ENCODE data around the gene ACSM6.
"Not testable (repeated sequence)": the region's sequence is repeated elsewhere in the genome, so short reads cannot be mapped to it uniquely, and the experiment has no call there.

ACSM6 gene

GRCh38 chr10:95193944-95194343 lies at the start of gene ACSM6:
TSS of gene ACSM6 (plus strand) at chr10:95194238. CDS start at chr10:95194486, 248 bp downstream.
- no peak for DNase-seq

DNA sequence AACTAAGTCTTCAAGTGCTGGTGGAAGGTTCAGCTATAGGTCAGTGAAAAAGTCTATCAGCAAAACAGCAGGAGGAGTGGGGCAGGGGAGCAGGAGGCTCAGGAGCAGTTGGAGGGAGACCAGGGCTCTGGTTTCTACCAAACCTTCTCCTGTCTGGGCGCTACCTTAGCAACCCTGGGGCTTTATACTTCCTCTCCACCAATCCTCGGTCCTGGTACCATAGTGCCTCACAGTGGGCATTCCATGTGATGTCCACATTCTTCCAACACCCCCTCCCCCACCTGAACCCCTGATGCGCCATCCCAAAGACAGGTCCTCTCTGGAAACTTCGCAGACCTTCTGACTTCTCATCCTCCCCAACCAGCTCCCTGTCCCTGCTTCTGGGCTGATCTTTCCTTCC lies 25.3 kb upstream of the ACSM6 start:
- DNase-seq = no peak

GRCh38 chr10:95169522-95169921 lies 24.5 kb upstream of the ACSM6 start:
- DNase-seq = no peak

DNA sequence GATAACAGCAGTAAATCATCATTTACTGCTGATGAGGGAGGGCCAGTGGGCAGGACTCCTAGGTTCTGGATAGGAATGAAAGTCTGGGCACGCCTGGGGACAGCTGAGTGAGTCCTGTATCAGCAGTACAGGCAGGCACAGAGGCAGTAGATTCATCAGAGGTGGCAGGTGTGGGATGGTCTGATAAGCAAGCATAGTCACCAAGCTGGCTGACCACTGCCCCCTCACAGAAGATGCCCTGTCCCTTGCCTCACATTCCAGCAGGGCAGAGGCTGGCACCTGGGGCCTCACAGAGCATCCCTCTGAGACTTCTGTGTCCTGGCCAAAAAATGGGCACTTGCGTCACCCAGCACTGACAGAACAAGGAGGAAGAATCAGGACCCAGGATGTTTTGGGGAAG lies 23.2 kb upstream of the ACSM6 start:
- DNase-seq = no peak

- no peak for DNase-seq
Observed at GRCh38 chr10:95171336-95171735, 22.7 kb upstream of the ACSM6 start.

DNA sequence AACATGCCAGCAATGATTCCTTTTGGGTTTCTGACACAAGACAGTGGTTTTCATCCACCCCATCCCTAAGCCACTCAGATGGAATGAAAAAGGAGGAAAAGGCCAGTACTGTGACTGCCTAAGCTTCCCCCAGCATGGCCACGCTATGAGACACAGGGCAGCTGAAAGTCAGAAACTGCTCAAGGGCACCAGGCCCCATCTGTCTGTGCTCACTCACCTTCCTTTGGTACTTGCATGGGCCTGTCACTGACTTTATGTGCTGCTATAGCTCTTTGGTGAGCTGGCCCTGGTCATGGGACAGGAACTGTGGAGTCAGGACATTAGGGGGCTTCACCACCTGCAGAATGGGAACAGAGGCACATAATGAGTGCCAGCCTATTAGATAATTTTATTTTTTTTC lies 21.2 kb upstream of the ACSM6 start:
- no peak for DNase-seq

DNA sequence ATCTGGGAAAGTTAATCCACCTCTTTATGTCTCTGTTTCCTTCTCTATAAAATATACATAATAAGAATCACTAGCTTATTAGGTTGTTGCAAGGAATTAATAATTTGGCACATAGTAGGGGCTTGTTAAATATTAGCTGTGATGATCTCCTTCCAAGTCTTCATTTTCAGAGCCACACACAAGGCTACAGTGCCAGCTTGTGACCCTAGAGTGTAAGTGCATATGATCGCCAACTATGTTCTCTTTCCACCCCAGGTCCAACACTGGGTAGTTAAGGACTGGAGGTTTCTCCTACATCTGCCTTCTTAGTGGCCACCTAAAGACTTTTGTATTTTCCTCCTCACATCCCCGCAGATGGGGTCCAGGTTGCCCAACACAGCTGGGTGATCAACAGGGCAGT lies 17.9 kb upstream of the ACSM6 start:
- no peak for DNase-seq

DNA sequence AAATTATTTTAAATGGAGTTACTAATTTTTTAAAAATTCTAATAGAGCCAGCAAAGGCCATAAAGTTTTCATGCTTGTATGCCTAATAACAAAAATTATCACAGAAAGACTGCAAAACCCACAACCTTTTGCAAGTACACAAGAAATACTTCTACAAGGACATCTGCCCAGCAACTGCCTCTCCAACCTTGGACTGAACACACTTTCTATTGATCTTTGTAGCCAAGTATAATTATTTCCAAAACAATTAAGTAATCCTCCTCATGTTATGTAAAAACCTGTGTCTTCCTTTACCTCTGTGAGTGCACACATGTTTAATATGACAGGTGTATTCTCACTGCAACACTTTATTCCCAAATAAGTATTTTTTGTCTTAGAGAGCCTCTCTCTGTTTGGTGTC lies 16.6 kb upstream of the ACSM6 start:
- no peak for DNase-seq

GRCh38 chr10:95178266-95178665 lies 15.8 kb upstream of the ACSM6 start:
- no peak for DNase-seq

- no peak for DNase-seq
Observed at GRCh38 chr10:95178797-95179196, 15.2 kb upstream of the ACSM6 start.

DNA sequence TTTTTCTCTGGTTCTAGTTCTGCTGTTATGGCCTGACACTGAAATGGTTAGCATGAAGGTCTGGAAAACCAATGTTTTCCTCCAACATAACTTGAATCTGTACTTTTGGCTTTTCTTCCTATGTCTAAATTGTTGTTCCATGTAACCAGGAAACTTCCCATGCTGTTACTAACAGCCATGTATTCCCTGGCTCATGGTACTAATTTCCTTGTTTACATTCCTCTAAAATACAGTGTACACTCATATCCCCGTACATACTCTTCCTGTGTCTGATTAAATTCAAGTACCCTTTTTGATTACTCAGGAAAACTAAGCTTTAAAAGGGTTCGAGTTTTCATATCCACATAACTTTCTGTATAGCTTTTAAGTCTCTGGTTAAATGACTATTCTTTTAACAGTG lies 12.3 kb upstream of the ACSM6 start:
- DNase-seq = no peak

- peak; percentile 89 for DNase-seq
Observed at GRCh38 chr10:95183271-95184230, 10.5 kb upstream of the ACSM6 start.

DNA sequence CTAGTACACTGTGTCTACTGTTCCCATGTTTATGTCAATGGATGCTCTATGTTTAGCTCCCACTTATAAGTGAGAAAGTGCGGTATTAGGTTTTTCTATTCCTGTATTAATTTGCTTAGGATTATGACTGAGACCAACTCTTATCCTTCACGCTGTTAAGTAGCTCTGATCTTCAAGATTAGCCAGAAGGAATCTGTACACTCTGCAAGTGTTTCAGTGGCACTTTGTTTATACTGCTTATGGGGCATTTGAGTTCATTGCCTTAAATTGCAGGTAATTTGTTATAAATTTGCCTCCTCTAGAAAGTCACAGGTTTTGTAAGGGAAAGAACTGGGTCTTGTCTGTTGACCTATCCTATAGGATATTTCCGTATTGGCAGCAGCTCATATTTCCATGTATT lies 6.4 kb upstream of the ACSM6 start:
- no peak for DNase-seq

DNA sequence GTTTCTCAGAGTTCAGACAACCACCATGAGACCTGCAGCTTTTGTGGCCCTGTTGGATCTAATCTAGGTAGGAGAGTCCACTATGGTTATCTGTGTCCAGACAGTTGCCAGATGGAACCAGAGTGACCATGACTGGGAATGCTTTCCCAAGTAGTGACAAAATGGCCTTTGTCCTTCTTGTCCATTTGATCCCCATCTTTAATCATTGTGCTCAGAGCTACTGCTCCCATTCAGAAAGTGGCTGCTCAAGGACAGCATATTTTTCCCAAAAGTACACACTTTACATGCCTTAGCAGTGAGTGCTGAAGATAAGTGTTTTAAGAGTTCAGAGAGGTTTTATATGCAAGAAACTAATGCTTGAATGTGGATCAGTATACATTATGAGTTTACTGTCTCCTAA lies 5.4 kb upstream of the ACSM6 start:
- DNase-seq = no peak

- DNase-seq = no peak
Observed at GRCh38 chr10:95196046-95196445, 2.0 kb downstream of the ACSM6 start.

GRCh38 chr10:95201736-95202135 lies 7.7 kb downstream of the ACSM6 start:
- peak; percentile 49 for DNase-seq

- not testable (repeated sequence) for DNase-seq
Observed at GRCh38 chr10:95202865-95203264, 8.8 kb downstream of the ACSM6 start.

GRCh38 chr10:95208702-95209391 lies 14.8 kb downstream of the ACSM6 start:
- DNase-seq = no peak

DNA sequence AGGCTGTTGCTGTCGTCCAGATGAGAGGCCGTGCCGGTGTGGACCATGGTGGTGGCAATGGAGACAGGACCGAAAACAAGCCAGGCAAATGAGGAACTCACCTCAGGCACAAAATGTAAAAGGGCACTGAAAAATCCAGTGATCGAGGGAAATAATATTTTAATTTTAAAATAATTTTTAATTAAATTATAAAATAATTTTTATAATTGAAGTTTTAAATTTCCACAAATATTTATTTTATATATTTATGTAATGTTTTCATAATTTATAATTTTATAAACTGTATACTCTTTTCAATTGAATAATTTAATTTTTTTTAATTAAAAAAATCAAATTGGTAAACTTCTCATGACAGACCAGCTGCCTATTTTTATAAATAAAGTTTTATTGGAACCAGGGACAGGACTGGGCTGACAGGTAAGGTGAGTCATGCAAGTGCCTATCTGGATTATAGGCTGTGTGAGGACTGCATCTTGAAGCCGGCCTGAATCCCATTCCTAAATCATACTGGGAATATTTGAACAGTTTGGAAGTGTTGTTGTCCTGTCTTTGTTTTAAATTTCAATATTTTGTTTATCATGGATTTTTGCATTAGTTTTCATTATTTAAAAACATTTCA lies 15.6 kb downstream of the ACSM6 start:
- DNase-seq = no peak

- DNase-seq = peak; percentile 30
Observed at GRCh38 chr10:95211606-95212279, 17.7 kb downstream of the ACSM6 start.

- no peak for DNase-seq
Observed at GRCh38 chr10:95214369-95214768, 20.3 kb downstream of the ACSM6 start.

GRCh38 chr10:95214793-95215192 lies 20.8 kb downstream of the ACSM6 start:
- peak; percentile 22 for DNase-seq

GRCh38 chr10:95217476-95217875 lies 23.4 kb downstream of the ACSM6 start:
- DNase-seq = no peak
